Adrenal gland (tissue), 12 donors: Measurements from ENCODE around the gene IGF2R. TPM values are rescaled to one million over a fixed set of nuclear protein-coding genes. Genes with fewer than 3 reads are reported as not detected.

ENCODE experiments used
- DNase-seq, 7 donors: peaks; one replicate each; pipeline ENCODE4 v3.0.0-alpha.2; 2019 to 2020
- H3K27ac ChIP-seq, 5 donors: fragments of 200-600 bp; sonication (generic) in 4 of 5; 1 replicate in 3 of 5; 2 replicates in 2 of 5; pipeline versions ENCODE4 v1.5.1 to v1.8.0; 2016 to 2020; ENCODE audit warnings: mild to moderate bottlenecking in 1 of 5
- H3K27me3 ChIP-seq: fragments of 200-600 bp; 2 replicates; pipeline ENCODE4 v1.8.0; 2021
- H3K36me3 ChIP-seq, 2 donors: fragments of 200-600 bp; replicated peaks in 1 of 2; 1 replicate in 1 of 2; 2 replicates in 1 of 2; pipeline versions ENCODE4 v1.5.1 to v1.8.0; 2018 to 2022
- H3K4me1 ChIP-seq, 2 donors: fragments of 200-600 bp; replicated peaks in 1 of 2; 1 replicate in 1 of 2; 2 replicates in 1 of 2; pipeline versions ENCODE4 v1.5.1 to v1.8.0; 2018 to 2021
- H3K4me3 ChIP-seq, 4 donors: fragments of 200-600 bp; sonication (generic) in 3 of 4; one replicate each; pipeline ENCODE4 v1.5.1; 2016 to 2018
- H3K9me3 ChIP-seq, 3 donors: fragments of 200-600 bp; sonication (generic) in 1 of 3; replicated peaks in 1 of 3; 1 replicate in 2 of 3; 2 replicates in 1 of 3; pipeline versions ENCODE4 v1.5.1 to v1.8.0; 2016 to 2021
- POLR2A ChIP-seq, 2 donors: fragments of 450-650 bp; IDR thresholded peaks; one replicate each; pipeline ENCODE4 v1.6.1; 2017; ENCODE audit warnings: antibody characterized with exemption in 2 of 2, mild to moderate bottlenecking in 2 of 2, moderate library complexity in 1 of 2
- WGBS, 4 donors: extraction: QIAGEN DNeasy Blood & Tissue Kit in 2 of 4; methylation state at CpG; one replicate each; pipeline versions ENCODE4 v1.1.5 to v1.1.7; 2013 to 2017; 5-methylcytosine and 5-hydroxymethylcytosine counted together
- intact Hi-C, 2 donors: fragments of 100-400 bp; cut with DNase I; formaldehyde crosslinking; loops; one replicate each; pipeline versions ENCODE4 v1.14.1 to v1.15.0; 2022 to 2023
- polyA plus RNA-seq, 3 donors: library from polyadenylated mRNA; stranded (reverse); fragments of 200-250 nt in 2 of 3; fragments of 350-450 nt in 1 of 3; fragmentation: Illumina TruSeq in 1 of 3; extraction: RNeasy Lipid Tissue Mini Kit (QIAGEN cat#74804) in 1 of 3; gene quantifications; one replicate each; pipeline ENCODE4 v1.2.3, GENCODE V29; 2013 to 2014
- total RNA-seq, 9 donors: library from RNA; depleted of rRNA in 4 of 9; stranded (reverse); fragments of >200 nt in 4 of 9; fragments of 120-200 nt in 1 of 9; fragmentation: NEBNext Ultra II Directional in 1 of 9; extraction: Animal tissue kit (Norgen Biotek cat#: 25700) in 1 of 9; gene quantifications; one replicate each; pipeline versions ENCODE4 v1.1.0 to v1.2.4, GENCODE V29; 2013 to 2023
- TF ChIP-seq, protein P1 (sequence below), 6 experiments: fragments of 450-650 bp in 4 of 6; fragments of 200-600 bp in 2 of 6; sonication (generic) in 1 of 6; IDR thresholded peaks; 1 replicate in 5 of 6; 2 replicates in 1 of 6; pipeline versions ENCODE4 v1.5.1 to v1.8.0; 2016 to 2021; ENCODE audit warnings: antibody characterized with exemption in 6 of 6, mild to moderate bottlenecking in 2 of 6, moderate library complexity in 1 of 6
- donor health status: healthy with polysubstance abuse.
- donor health status: Bipolar disorder and iron deficiency.
- donor health status: DM: yes; HTN: yes; CAD: no.
- donor health status: DM: no; HTN: no; CAD: no.
- donor health status: DM: no; HTN: no; CAD: no.
- donor health status: DM: yes; HTN: yes; CAD: no.

Gene IGF2R
- total and polyA plus RNA-seq, 12 donors = 17.1 to 154 (median 89.8) TPM

- no peak for TF ChIP-seq POLR2A (IDR thresholded peaks at IDR 0.05)
- TF ChIP-seq, protein P1, sequence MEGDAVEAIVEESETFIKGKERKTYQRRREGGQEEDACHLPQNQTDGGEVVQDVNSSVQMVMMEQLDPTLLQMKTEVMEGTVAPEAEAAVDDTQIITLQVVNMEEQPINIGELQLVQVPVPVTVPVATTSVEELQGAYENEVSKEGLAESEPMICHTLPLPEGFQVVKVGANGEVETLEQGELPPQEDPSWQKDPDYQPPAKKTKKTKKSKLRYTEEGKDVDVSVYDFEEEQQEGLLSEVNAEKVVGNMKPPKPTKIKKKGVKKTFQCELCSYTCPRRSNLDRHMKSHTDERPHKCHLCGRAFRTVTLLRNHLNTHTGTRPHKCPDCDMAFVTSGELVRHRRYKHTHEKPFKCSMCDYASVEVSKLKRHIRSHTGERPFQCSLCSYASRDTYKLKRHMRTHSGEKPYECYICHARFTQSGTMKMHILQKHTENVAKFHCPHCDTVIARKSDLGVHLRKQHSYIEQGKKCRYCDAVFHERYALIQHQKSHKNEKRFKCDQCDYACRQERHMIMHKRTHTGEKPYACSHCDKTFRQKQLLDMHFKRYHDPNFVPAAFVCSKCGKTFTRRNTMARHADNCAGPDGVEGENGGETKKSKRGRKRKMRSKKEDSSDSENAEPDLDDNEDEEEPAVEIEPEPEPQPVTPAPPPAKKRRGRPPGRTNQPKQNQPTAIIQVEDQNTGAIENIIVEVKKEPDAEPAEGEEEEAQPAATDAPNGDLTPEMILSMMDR (IDR thresholded peaks at IDR 0.05) = no peak
Observed at GRCh38 chr6:160065200-160065599, 96.3 kb downstream of the IGF2R start.

DNA sequence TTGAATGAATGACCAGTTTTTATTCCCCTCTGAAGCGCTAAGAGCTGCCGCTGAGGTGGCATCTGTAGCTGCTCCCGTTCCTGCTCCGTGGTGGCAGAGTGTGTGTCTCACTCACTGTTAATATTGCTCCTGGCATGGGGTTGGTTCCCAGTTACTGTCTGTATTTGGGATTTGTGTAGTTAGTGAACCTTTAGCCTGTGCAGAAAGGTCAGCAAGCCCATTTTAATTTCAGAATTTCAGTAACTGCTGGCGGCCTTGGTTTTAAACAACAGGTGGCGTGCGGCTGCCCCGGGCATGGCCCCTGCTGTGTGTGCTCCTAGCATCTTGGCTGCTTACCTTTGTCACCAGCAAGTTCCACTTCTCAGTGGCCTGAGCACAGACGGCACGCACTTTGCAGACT is 98.7 kb downstream of the IGF2R start:
- TF ChIP-seq POLR2A (IDR thresholded peaks at IDR 0.05) = no peak
- TF ChIP-seq, protein P1 (IDR thresholded peaks at IDR 0.05) = no peak
- no peak for DNase-seq
- Histone ChIP-seq H3K4me1 (no peaks in the 10 kb centered on the region), H3K36me3 (peaks cover 0 to 80% of the 10 kb centered on the region in 2 donors), H3K9me3 (no peaks in the 10 kb centered on the region), H3K4me3 (no peak overlapping the region), H3K27ac (no peak overlapping the region), H3K27me3 (no peaks in the 10 kb centered on the region)
- WGBS, 4 donors = 92 to 96% (median 95%) methylated on average over 10 of the region's 10 CpGs
- intact Hi-C loops = no loop called here

More at GRCh38 chr6:160065200-160065599, 96.3 kb downstream of the IGF2R start:
- WGBS, 4 donors = 84 to 93% (median 91%) methylated on average over 9 of the region's 9 CpGs
- no peaks in the 10 kb centered on the region for H3K27me3 ChIP-seq
- no peaks in the 10 kb centered on the region for H3K4me1 ChIP-seq
- no peaks in the 10 kb centered on the region for H3K9me3 ChIP-seq
- no peak overlapping the region for H3K4me3 ChIP-seq
- H3K36me3 ChIP-seq = peaks cover 0 to 80% of the 10 kb centered on the region in 2 donors
- H3K27ac ChIP-seq = no peak overlapping the region
- intact Hi-C loops = no loop called here
- no peak for DNase-seq

- H3K27ac ChIP-seq = no peak overlapping the region
- no peak for TF ChIP-seq POLR2A (IDR thresholded peaks at IDR 0.05)
- TF ChIP-seq, protein P1 (IDR thresholded peaks at IDR 0.05) = no peak
- H3K9me3 ChIP-seq = no peaks in the 10 kb centered on the region
- no peaks in the 10 kb centered on the region for H3K4me1 ChIP-seq
- WGBS, 4 donors = 82 to 93% (median 87%) methylated on average over 7 of the region's 7 CpGs
- H3K27me3 ChIP-seq = no peaks in the 10 kb centered on the region
- no peak overlapping the region for H3K4me3 ChIP-seq
- peaks cover 0 to 81% of the 10 kb centered on the region in 2 donors for H3K36me3 ChIP-seq
- DNase-seq = no peak
- intact Hi-C loops = no loop called here
Observed at GRCh38 chr6:160068346-160068745, 99.5 kb downstream of the IGF2R start.

DNA sequence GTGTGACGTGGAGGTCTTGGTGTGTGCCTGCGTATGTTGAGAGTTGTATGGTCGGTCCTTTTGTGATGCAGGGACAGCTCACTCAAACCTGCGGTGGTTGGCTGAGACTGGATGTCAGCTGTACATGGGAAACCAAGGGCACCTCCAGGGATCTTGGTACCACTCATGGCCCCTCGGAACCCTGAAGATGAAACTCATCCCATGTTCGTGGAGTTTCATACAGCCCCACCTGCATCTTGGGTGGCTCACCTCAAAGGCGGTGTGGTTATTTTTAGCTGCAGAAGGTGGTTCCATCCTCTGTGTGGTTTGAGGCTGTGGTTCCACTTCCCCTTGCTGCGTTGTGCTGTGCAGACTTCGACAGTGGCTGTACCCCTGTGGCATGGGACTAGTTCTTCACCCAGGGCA is 100.2 kb downstream of the IGF2R start:
- DNase-seq = no peak
- 75 to 89% (median 86%) methylated on average over 6 to 9 of the region's 9 CpGs for WGBS, 4 donors

More for the DNA sequence above, 100.2 kb downstream of the IGF2R start:
- TF ChIP-seq POLR2A (IDR thresholded peaks at IDR 0.05) = no peak
- TF ChIP-seq, protein P1 (IDR thresholded peaks at IDR 0.05) = no peak
- Histone ChIP-seq H3K9me3 (no peaks in the 10 kb centered on the region), H3K4me3 (no peak overlapping the region), H3K36me3 (peaks cover 0 to 81% of the 10 kb centered on the region in 2 donors), H3K27me3 (no peaks in the 10 kb centered on the region), H3K27ac (no peak overlapping the region), H3K4me1 (no peaks in the 10 kb centered on the region)
- intact Hi-C loops = no loop called here
